ENCODE measurements around the gene N4BP2L2. TPM values are rescaled to one million over a fixed set of nuclear protein-coding genes. Genes with fewer than 3 reads are reported as not detected.

N4BP2L2 gene
- total RNA-seq, 4 donors from 2014 or later = 142 to 623 (median 163) TPM

DNA sequence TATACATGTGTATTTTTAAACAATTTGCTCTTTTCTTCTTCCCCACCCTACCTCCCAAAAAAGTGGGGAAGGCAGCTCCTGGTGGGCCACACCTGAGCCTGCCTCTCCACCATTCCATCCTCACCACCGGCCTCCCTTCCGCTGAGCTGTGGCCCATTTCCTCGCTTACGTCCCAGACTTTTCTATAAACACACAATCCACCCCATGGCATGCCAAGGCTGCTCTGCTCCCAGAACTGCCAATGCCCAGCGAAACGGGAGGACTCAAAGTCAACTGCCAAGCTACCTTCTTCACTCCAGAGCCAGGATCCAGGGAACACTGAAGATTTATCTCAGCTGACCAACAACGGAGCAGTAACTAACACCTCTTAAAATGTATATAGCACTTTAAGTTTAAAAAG, 113.4 kb downstream of the N4BP2L2 start:
- TF ChIP-seq, protein P1, sequence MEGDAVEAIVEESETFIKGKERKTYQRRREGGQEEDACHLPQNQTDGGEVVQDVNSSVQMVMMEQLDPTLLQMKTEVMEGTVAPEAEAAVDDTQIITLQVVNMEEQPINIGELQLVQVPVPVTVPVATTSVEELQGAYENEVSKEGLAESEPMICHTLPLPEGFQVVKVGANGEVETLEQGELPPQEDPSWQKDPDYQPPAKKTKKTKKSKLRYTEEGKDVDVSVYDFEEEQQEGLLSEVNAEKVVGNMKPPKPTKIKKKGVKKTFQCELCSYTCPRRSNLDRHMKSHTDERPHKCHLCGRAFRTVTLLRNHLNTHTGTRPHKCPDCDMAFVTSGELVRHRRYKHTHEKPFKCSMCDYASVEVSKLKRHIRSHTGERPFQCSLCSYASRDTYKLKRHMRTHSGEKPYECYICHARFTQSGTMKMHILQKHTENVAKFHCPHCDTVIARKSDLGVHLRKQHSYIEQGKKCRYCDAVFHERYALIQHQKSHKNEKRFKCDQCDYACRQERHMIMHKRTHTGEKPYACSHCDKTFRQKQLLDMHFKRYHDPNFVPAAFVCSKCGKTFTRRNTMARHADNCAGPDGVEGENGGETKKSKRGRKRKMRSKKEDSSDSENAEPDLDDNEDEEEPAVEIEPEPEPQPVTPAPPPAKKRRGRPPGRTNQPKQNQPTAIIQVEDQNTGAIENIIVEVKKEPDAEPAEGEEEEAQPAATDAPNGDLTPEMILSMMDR (IDR thresholded peaks at IDR 0.05; ENCODE audit: low read depth) = no peak

DNA sequence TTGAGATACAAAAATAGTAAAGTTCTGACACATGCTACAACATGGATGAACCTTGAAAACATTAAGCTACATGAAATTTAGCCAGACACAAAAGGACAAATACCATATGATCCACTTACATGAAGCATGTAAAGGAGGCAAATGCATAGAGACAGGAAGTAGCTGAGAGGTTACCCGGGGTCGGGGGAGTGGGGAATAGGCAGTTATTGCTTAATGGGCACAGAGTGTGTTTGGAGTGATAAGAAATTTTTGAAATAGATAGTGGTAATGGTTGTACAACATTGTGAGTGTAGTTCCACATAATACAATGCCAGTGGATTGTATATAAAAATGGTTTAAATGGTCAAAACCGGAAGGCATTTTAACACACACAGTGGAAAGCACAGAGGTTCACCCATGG, 115.0 kb downstream of the N4BP2L2 start:
- TF ChIP-seq, protein P1 (IDR thresholded peaks at IDR 0.05; ENCODE audit: low read depth) = no peak

DNA sequence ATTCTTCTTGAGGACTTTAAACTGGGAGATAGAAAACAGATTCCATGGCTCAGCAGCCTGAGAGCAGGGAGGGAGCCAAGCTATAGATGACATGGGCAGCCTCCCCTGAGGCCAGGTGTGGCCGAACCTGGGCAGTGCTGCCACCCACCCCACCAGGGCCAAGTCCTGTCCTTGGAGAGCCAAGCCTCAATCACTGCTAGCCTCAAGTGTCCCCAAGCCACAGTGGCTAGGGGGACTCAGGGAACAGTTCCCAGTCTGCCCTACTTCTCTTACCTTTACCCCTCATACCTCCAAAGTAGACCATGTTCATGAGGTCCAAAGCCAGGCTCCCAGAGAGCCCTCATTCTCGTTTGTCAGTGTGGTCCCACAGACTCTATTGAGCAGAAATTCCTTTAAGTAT, 118.7 kb downstream of the N4BP2L2 start:
- TF ChIP-seq, protein P1 (IDR thresholded peaks at IDR 0.05; ENCODE audit: low read depth) = no peak

DNA sequence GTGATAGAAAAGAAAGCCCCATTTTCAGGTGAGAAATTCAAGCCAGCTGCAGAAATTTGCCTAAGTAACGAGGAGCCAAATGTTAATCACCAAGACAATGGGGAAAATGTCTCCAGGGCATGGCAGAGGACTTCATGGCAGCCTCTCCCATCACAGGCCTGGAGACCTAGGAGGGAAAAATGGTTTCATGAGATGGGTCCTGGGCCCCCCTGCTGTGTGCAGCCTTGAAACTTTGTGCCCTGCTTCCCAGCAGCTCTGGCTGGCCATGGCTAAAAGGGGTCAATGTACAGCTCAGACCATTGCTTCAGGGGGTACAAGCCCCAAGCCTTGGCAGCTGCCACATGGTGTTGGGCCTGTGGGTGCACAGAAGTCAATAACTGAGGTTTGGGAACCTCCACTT, 120.6 kb downstream of the N4BP2L2 start:
- TF ChIP-seq, protein P1 (IDR thresholded peaks at IDR 0.05; ENCODE audit: low read depth) = no peak

DNA sequence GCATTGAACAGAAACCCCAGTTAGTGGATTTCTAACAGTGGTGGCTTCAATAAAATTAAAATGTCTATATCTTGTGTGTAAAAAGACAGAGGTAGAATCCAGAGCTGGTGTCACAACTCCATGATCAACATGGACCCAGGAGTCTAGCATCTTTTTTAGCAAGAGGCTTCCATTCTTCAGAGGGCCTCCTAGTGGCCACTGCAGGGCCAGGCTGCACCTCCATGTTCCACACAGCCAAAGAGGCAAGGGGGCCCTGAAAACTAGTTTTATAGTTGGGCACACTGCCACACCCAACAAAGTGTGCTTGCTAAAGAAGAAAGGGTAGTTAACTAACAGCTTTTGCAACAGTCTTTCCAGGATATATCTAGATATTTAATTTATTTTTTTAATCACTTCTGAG, 123.6 kb downstream of the N4BP2L2 start:
- TF ChIP-seq, protein P1 (IDR thresholded peaks at IDR 0.05; ENCODE audit: low read depth) = no peak

DNA sequence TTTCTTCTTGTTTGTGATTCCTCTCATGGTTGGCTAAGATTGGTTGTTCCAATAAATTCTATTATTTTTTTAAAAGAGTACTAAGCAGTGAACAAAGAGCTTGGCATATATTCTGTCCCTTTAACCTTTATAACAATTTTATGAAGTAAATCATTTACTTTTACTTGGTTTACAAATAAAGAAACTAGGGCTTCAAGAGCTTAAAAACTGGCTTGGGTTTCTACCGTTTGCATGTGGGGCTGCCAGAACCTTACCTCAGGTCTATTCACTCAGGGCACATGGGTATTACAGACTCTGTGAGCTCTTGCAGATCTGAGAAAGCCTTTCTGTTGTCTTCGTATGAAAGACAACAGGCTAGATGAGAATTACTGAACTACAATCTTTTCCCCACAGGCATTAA, 124.0 kb downstream of the N4BP2L2 start:
- TF ChIP-seq, protein P1 (IDR thresholded peaks at IDR 0.05; ENCODE audit: low read depth) = no peak

DNA sequence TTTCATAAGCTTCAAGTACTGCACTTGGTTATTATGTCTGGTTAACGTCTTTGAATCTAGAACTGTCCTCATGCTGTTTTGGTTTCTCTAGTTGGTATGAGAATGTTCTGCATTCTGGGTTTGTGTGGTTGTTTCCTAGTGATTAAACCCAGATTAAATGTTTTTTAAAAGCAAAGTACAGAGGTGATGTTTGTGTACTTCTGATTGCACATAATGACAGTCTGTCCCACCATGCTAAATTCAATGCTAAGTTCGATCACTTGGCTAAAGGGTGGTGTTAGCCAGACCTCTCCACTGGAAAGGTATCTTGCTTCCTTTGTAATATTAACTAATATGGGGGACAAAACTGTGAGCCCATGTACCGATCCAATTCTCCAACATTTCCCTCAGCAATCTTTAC, 125.3 kb downstream of the N4BP2L2 start:
- TF ChIP-seq, protein P1 (IDR thresholded peaks at IDR 0.05; ENCODE audit: low read depth) = no peak
